G401 (cell line): ENCODE data around the gene MBNL1. TPM values are rescaled to one million over a fixed set of nuclear protein-coding genes. Genes with fewer than 3 reads are reported as not detected.
"Not testable (repeated sequence)": the region's sequence is repeated elsewhere in the genome, so short reads cannot be mapped to it uniquely, and the experiment has no call there.

Experiments
- DNase-seq: peaks from one replicate; pipeline ENCODE4 v3.0.0-alpha.2; 2015; ENCODE audit warnings: low spot score
- in situ Hi-C: cut with HindIII; loops from 2 replicates; pipeline ENCODE4 v1.10.0; 2016; ENCODE audit warnings: low sequenced_read_pairs, mixed read lengths
- total RNA-seq: library from RNA; depleted of rRNA; stranded (reverse); fragments of >200 nt; shearing (Covaris generic); gene quantifications from 2 replicates; pipeline ENCODE4 v1.2.3, GENCODE V29; 2014

Gene MBNL1
- total RNA-seq, 1 experiment from 2014 or later: 61.2 TPM

- in situ Hi-C loops: no loop called here
- no peak for DNase-seq
Measured at GRCh38 chr3:152404976-152405375, 136.2 kb downstream of the MBNL1 start.

DNA sequence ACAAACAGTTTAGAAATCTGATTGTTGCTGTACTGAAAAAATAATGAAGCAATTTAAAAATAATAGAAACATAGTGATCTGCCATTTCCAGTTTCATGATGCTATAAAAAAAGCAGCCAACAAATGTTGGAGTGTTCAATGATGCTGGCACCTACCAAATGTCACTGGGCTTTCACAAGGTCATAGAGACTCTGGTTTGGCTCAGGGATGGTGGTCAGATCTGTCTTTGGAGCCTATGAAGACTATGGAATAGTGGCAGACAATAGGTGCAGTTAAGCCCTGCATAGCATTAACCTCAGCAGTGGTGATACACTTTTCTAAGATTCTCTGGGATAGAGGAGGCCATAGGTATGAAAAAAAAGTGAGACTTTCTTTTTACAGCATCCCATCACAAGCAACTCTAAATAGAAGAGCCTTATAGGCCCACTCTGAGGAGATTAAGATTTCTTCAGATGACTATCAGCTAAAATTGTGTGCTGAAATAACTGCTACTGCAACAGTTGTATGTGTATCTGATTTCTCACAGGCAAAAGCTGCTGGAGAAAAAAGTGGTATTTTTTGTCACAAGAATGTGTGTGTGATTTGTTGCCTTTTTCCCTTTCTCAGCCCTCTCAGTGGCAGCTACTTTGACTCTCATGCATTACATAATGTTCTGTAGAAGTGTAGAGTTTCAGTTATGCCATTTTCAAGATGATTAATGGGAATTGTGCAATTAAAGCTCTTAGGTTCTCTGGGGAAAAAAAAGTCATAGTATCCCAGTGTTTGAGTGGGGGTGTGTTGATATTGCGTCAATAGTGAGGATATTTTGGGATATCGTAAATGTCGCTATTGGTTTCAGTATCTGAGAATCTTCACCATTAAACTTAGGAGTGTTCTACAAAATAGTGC lies 137.4 kb downstream of the MBNL1 start:
- no peak for DNase-seq
- in situ Hi-C loops: no loop called here

GRCh38 chr3:152413240-152413639 lies 144.5 kb downstream of the MBNL1 start:
- in situ Hi-C loops: no loop called here
- DNase-seq: no peak

GRCh38 chr3:152416808-152417580 lies 148.3 kb downstream of the MBNL1 start:
- in situ Hi-C loops: no loop called here
- no peak for DNase-seq

GRCh38 chr3:152419748-152420147 lies 151.0 kb downstream of the MBNL1 start:
- no peak for DNase-seq
- in situ Hi-C loops: no loop called here

GRCh38 chr3:152421162-152421561 lies 152.4 kb downstream of the MBNL1 start:
- in situ Hi-C loops: no loop called here

DNA sequence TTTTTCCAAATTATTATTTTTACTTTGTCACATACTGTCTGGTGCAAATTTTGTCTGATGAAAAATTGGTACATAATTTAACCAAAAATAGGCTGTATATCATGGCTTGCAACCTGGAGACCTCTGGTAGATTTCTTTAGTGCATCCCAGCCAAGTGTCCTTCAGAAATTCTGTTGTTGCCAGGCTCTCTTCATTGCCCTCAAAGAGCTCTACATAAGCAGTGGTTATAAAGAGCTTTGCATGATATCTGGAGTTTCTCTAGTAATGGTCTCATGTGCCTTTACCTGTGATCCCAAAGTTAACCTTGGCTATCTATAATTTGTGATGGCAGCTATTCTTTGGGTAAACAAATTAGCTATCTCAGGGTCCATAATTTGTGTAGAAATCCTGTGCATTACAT lies 157.7 kb downstream of the MBNL1 start:
- DNase-seq: no peak
- in situ Hi-C loops: no loop called here

More at GRCh38 chr3:152421162-152421561, 152.4 kb downstream of the MBNL1 start:
- DNase-seq: no peak

GRCh38 chr3:152428577-152428976 lies 159.8 kb downstream of the MBNL1 start:
- in situ Hi-C loops: no loop called here
- DNase-seq: no peak

- in situ Hi-C loops: no loop called here
- no peak for DNase-seq
Measured at GRCh38 chr3:152430223-152431002, 161.7 kb downstream of the MBNL1 start.

- no peak for DNase-seq
- in situ Hi-C loops: no loop called here
Measured at GRCh38 chr3:152434142-152434541, 165.4 kb downstream of the MBNL1 start.

- in situ Hi-C loops: not testable (repeated sequence)
Measured at GRCh38 chr3:152435210-152435609, 166.5 kb downstream of the MBNL1 start.

GRCh38 chr3:152436707-152437590 lies 168.2 kb downstream of the MBNL1 start:
- peak; percentile 50 for DNase-seq
- in situ Hi-C loops: no loop called here

More at GRCh38 chr3:152435210-152435609, 166.5 kb downstream of the MBNL1 start:
- DNase-seq: not testable (repeated sequence)

- DNase-seq: no peak
- in situ Hi-C loops: no loop called here
Measured at GRCh38 chr3:152438181-152438580, 169.5 kb downstream of the MBNL1 start.

- DNase-seq: no peak
Measured at GRCh38 chr3:152438706-152439105, 170.0 kb downstream of the MBNL1 start.

GRCh38 chr3:152440243-152440642 lies 171.5 kb downstream of the MBNL1 start:
- DNase-seq, in situ Hi-C loops: not testable (repeated sequence)

More at GRCh38 chr3:152438706-152439105, 170.0 kb downstream of the MBNL1 start:
- in situ Hi-C loops: no loop called here

DNA sequence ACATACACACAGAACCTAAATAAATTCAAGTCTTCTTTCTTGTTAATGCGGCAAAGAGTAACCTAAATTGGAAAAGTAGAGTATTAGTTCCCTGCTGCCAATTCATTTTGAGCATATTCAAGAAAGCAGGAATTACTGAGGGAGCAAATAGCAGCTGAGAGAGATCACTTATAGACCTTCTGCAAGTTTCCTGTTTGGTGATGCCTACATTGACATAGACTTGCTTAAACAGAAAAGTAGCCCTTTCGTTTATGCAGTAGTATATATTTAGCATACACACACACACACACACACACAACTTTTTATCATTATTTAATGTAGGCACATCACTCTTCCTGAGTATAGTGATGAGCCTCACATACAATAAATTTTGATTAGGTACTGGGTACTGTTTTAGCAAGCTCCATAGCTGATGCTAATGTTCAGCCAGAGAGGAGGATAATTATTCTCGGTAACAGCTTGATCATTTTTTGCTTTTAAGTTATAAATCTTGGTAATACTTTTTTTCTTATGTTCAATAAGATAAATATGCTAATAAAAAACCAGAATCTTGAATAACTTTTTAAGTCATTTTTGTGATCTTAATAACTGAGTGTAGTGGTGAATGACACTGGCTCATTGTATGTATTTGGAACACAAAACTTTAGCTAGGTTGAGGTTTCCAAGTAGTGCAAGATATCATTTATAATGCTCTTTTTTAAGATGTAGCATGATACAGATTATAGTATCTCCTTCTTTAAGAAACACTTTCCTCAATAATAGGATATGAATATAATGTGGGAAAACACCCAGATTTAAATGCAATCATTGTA lies 174.7 kb downstream of the MBNL1 start:
- in situ Hi-C loops: no loop called here
- no peak for DNase-seq

GRCh38 chr3:152444029-152444641 lies 175.4 kb downstream of the MBNL1 start:
- in situ Hi-C loops: no loop called here

More at GRCh38 chr3:152444029-152444641, 175.4 kb downstream of the MBNL1 start:
- DNase-seq: peak; percentile 82
